ENCODE results near the gene CRX.

DNA sequence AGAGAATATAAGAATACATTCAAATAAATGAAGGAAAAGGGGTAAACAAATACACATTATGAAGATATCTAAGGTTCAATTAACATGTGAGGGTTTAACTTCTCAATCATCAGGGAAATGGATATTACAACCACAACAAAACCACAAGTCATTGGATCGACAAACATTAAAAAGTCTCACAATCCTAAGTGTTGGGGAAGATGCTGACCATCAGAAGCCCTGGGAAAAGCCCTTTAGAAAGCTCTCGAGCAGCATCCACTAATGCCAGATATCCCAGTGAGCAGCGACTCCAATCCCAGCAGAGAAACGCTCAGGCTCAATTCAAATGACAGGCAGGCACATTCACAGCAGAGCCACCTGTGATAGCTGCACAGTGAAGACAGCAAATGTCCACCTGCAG lies 20.5 kb upstream of the CRX start:
- TF ChIP-seq, protein P1, sequence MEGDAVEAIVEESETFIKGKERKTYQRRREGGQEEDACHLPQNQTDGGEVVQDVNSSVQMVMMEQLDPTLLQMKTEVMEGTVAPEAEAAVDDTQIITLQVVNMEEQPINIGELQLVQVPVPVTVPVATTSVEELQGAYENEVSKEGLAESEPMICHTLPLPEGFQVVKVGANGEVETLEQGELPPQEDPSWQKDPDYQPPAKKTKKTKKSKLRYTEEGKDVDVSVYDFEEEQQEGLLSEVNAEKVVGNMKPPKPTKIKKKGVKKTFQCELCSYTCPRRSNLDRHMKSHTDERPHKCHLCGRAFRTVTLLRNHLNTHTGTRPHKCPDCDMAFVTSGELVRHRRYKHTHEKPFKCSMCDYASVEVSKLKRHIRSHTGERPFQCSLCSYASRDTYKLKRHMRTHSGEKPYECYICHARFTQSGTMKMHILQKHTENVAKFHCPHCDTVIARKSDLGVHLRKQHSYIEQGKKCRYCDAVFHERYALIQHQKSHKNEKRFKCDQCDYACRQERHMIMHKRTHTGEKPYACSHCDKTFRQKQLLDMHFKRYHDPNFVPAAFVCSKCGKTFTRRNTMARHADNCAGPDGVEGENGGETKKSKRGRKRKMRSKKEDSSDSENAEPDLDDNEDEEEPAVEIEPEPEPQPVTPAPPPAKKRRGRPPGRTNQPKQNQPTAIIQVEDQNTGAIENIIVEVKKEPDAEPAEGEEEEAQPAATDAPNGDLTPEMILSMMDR (IDR thresholded peaks at IDR 0.05 in 8 of 11, conservative IDR thresholded peaks at IDR 0.05 in 3 of 11) = no peak
- no peak for TF ChIP-seq POLR2AphosphoS5 (IDR thresholded peaks at IDR 0.05)

All from spleen (tissue), 7 donors.